Measurements from ENCODE around the gene GDF15.

DNA sequence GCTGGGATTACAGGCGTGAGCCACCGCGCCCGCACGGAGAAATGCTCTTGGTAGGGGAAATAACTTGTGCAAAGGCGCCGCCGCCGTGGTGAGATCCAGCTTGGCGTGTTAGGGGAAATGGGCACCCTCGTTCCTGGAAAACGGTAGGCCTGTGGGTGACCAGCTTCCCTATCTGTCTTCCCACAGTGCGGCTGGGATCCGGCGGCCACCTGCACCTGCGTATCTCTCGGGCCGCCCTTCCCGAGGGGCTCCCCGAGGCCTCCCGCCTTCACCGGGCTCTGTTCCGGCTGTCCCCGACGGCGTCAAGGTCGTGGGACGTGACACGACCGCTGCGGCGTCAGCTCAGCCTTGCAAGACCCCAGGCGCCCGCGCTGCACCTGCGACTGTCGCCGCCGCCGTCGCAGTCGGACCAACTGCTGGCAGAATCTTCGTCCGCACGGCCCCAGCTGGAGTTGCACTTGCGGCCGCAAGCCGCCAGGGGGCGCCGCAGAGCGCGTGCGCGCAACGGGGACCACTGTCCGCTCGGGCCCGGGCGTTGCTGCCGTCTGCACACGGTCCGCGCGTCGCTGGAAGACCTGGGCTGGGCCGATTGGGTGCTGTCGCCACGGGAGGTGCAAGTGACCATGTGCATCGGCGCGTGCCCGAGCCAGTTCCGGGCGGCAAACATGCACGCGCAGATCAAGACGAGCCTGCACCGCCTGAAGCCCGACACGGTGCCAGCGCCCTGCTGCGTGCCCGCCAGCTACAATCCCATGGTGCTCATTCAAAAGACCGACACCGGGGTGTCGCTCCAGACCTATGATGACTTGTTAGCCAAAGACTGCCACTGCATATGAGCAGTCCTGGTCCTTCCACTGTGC is 2.4 kb downstream of the GDF15 start:
- TF ChIP-seq CTCF (IDR thresholded peaks at IDR 0.05) (peak in 2 of 3 donors; percentile 86 to 93), POLR2A (IDR thresholded peaks at IDR 0.05) (no peak)

All from lower leg skin (tissue), 3 donors.